Spleen (tissue), 11 donors: ENCODE data around the gene C1QTNF12. TPM values are rescaled to one million over a fixed set of nuclear protein-coding genes. Genes with fewer than 3 reads are reported as not detected.

Experiments used
- DNase-seq: peaks from one replicate; pipeline ENCODE4 v3.0.0-alpha.2; 2020
- H3K27ac ChIP-seq, 8 donors: fragments of 200-600 bp; sonication (generic) in 7 of 8; 1 replicate in 4 of 8; 2 replicates in 4 of 8; pipeline versions ENCODE4 v1.5.0 to v1.8.0; 2016 to 2021; ENCODE audit warnings: inconsistent platforms in 4 of 8, mild to moderate bottlenecking in 4 of 8, moderate library complexity in 1 of 8
- H3K27me3 ChIP-seq, 7 donors: fragments of 200-600 bp; sonication (generic) in 6 of 7; replicated peaks in 1 of 7; 1 replicate in 4 of 7; 2 replicates in 3 of 7; pipeline versions ENCODE4 v1.5.0 to v1.8.0; 2016 to 2021; ENCODE audit warnings: inconsistent platforms in 3 of 7, mild to moderate bottlenecking in 1 of 7
- H3K36me3 ChIP-seq, 6 donors: fragments of 200-600 bp; sonication (generic) in 5 of 6; 1 replicate in 4 of 6; 2 replicates in 2 of 6; pipeline versions ENCODE4 v1.5.0 to v1.8.0; 2016 to 2021; ENCODE audit warnings: inconsistent platforms in 2 of 6
- H3K4me1 ChIP-seq, 6 donors: fragments of 200-600 bp; sonication (generic) in 5 of 6; 1 replicate in 3 of 6; 2 replicates in 3 of 6; pipeline versions ENCODE4 v1.5.0 to v1.8.0; 2016 to 2021; ENCODE audit warnings: inconsistent platforms in 3 of 6
- H3K4me3 ChIP-seq, 8 donors: fragments of 200-600 bp; sonication (generic) in 7 of 8; 1 replicate in 4 of 8; 2 replicates in 4 of 8; pipeline versions ENCODE4 v1.5.0 to v1.8.0; 2016 to 2021; ENCODE audit warnings: inconsistent platforms in 4 of 8, mild to moderate bottlenecking in 4 of 8, moderate library complexity in 2 of 8
- H3K9me3 ChIP-seq, 8 donors: fragments of 200-600 bp; sonication (generic) in 7 of 8; 1 replicate in 4 of 8; 2 replicates in 4 of 8; pipeline versions ENCODE4 v1.5.0 to v1.8.0; 2016 to 2021; ENCODE audit warnings: inconsistent platforms in 4 of 8
- CTCF ChIP-seq, 11 experiments: fragments of 200-600 bp in 7 of 11; fragments of 450-650 bp in 4 of 11; sonication (generic) in 4 of 11; IDR thresholded peaks in 8 of 11; conservative IDR thresholded peaks in 3 of 11; 1 replicate in 7 of 11; 2 replicates in 4 of 11; pipeline versions ENCODE4 v1.4.0 to v1.8.0; 2016 to 2021; ENCODE audit warnings: antibody characterized with exemption in 11 of 11, inconsistent platforms in 4 of 11, mild to moderate bottlenecking in 1 of 11
- POLR2A ChIP-seq, 3 donors: fragments of 450-650 bp; IDR thresholded peaks; one replicate each; pipeline ENCODE4 v1.5.1; 2017; ENCODE audit warnings: antibody characterized with exemption in 3 of 3, mild to moderate bottlenecking in 1 of 3
- POLR2AphosphoS5 ChIP-seq, 3 donors: sonication (generic); formaldehyde crosslinking; IDR thresholded peaks; one replicate each; pipeline ENCODE4 v1.5.1; 2017; ENCODE audit warnings: antibody characterized with exemption in 3 of 3
- WGBS, 5 donors: extraction: QIAGEN DNeasy Blood & Tissue Kit in 3 of 5; methylation state at CpG; one replicate each; pipeline versions ENCODE4 v1.1.5 to v1.1.7; 2013 to 2018; 5-methylcytosine and 5-hydroxymethylcytosine counted together
- intact Hi-C: fragments of 100-400 bp; cut with DNase I; formaldehyde crosslinking; loops from one replicate; pipeline ENCODE4 v1.15.0; 2023; ENCODE audit warnings: low total_unique reads
- polyA plus RNA-seq, 3 donors: library from polyadenylated mRNA; stranded (reverse); fragments of 200-250 nt; gene quantifications; one replicate each; pipeline ENCODE4 v1.2.1, GENCODE V29; 2013
- total RNA-seq, 7 donors: library from RNA; depleted of rRNA in 3 of 7; stranded (reverse); fragments of >200 nt in 3 of 7; fragmentation: NEBNext Ultra II Directional in 4 of 7; extraction: Animal tissue kit (Norgen Biotek cat#: 25700) in 4 of 7; gene quantifications; one replicate each; pipeline versions ENCODE4 v1.1.0 to v1.2.1, GENCODE V29; 2016 to 2021
- donor health status: healthy with polysubstance abuse.
- donor health status: DM: no; HTN: no; CAD: no; lungs with moderate emphysema.
- donor health status: DM: no; HTN: no; CAD: no.
- donor health status: Bipolar disorder and iron deficiency.
- donor health status: healthy.
- donor health status: DM: no; HTN: no; CAD: no.
- donor health status: DM: yes; HTN: yes; CAD: no.

The C1QTNF12 gene
- total and polyA plus RNA-seq, 10 donors = 0.87 to 5.5 (median 1.4) TPM; not detected in 3

- Histone ChIP-seq H3K4me3 (no peak overlapping the region), H3K4me1 (peaks cover 0 to 21% (median 3%) of the 10 kb centered on the region in 6 donors), H3K27ac (no peak overlapping the region), H3K9me3 (no peaks in the 10 kb centered on the region), H3K27me3 (peaks cover 0 to 29% (median 0%) of the 10 kb centered on the region in 7 donors), H3K36me3 (no peaks in the 10 kb centered on the region)
- no peak for DNase-seq
- 82 to 91% (median 89%) methylated on average over 11 to 14 of the region's 14 CpGs for WGBS, 5 donors
- intact Hi-C loops = no loop called here
- TF ChIP-seq POLR2AphosphoS5 (IDR thresholded peaks at IDR 0.05) (no peak), CTCF (IDR thresholded peaks at IDR 0.05 in 8 of 11, conservative IDR thresholded peaks at IDR 0.05 in 3 of 11) (no peak), POLR2A (IDR thresholded peaks at IDR 0.05) (no peak)
Measured at GRCh38 chr1:1282998-1283397, 36.5 kb upstream of the C1QTNF12 start.

- Histone ChIP-seq H3K4me1 (peaks cover 0 to 10% (median 3%) of the 10 kb centered on the region in 6 donors), H3K9me3 (no peaks in the 10 kb centered on the region), H3K27ac (no peak overlapping the region), H3K27me3 (peaks cover 0 to 24% (median 0%) of the 10 kb centered on the region in 7 donors), H3K36me3 (no peaks in the 10 kb centered on the region), H3K4me3 (no peak overlapping the region)
- no peak for DNase-seq
- TF ChIP-seq POLR2AphosphoS5 (IDR thresholded peaks at IDR 0.05) (no peak), CTCF (IDR thresholded peaks at IDR 0.05 in 8 of 11, conservative IDR thresholded peaks at IDR 0.05 in 3 of 11) (no peak), POLR2A (IDR thresholded peaks at IDR 0.05) (no peak)
- WGBS, 5 donors = 50 to 73% (median 57%) methylated on average over 8 to 26 of the region's 26 CpGs
- intact Hi-C loops = no loop called here
Measured at GRCh38 chr1:1281533-1282321, 35.2 kb upstream of the C1QTNF12 start.

- H3K36me3 ChIP-seq = no peaks in the 10 kb centered on the region
- H3K9me3 ChIP-seq = no peaks in the 10 kb centered on the region
- no peak overlapping the region for H3K4me3 ChIP-seq
- peaks cover 0 to 18% (median 0%) of the 10 kb centered on the region in 7 donors for H3K27me3 ChIP-seq
- TF ChIP-seq POLR2A (IDR thresholded peaks at IDR 0.05) (no peak), CTCF (IDR thresholded peaks at IDR 0.05 in 8 of 11, conservative IDR thresholded peaks at IDR 0.05 in 3 of 11) (no peak)
- intact Hi-C loops = no loop called here
- peaks cover 0 to 2% (median 0%) of the 10 kb centered on the region in 6 donors for H3K4me1 ChIP-seq
- peak; percentile 71 for DNase-seq
- 78 to 93% (median 92%) methylated on average over 13 to 21 of the region's 21 CpGs for WGBS, 5 donors
- H3K27ac ChIP-seq = no peak overlapping the region
Measured at GRCh38 chr1:1280782-1281481, 34.4 kb upstream of the C1QTNF12 start.

- peaks cover 0 to 4% (median 0%) of the 10 kb centered on the region in 7 donors for H3K27me3 ChIP-seq
- H3K4me3 ChIP-seq = no peak overlapping the region
- no peaks in the 10 kb centered on the region for H3K9me3 ChIP-seq
- H3K36me3 ChIP-seq = no peaks in the 10 kb centered on the region
- H3K4me1 ChIP-seq = peaks cover 0 to 15% (median 10%) of the 10 kb centered on the region in 6 donors
- no peak for DNase-seq
- 89 to 96% (median 94%) methylated on average over 16 to 17 of the region's 17 CpGs for WGBS, 5 donors
- H3K27ac ChIP-seq = no peak overlapping the region
- intact Hi-C loops = no loop called here
- TF ChIP-seq POLR2A (IDR thresholded peaks at IDR 0.05) (no peak), POLR2AphosphoS5 (IDR thresholded peaks at IDR 0.05) (no peak), CTCF (IDR thresholded peaks at IDR 0.05 in 8 of 11, conservative IDR thresholded peaks at IDR 0.05 in 3 of 11) (no peak)
Measured at GRCh38 chr1:1279028-1279427, 32.5 kb upstream of the C1QTNF12 start.
